H1 (cell line): ENCODE results near the gene PCDHB13. TPM values are rescaled to one million over a fixed set of nuclear protein-coding genes. Genes with fewer than 3 reads are reported as not detected.
A peak's percentile ranks its signal among the peaks of the same experiment; 100 is the strongest.

ENCODE experiments used
- CTCF ChIA-PET: fragments of 300-600 bp; sonication (Branson Sonifier 250); formaldehyde crosslinking; loops from one replicate; lab custom pipeline; 2021; ENCODE audit not compliant: partially characterized antibody; lab: Charles Lee
- POLR2A ChIA-PET: fragments of 300-600 bp; sonication (Branson Sonifier 250); formaldehyde crosslinking; loops from one replicate; lab custom pipeline; 2021; ENCODE audit warnings: inconsistent platforms; ENCODE audit not compliant: partially characterized antibody; lab: Charles Lee
- DNase-seq, 2 experiments: peaks; one replicate each; pipeline versions ENCODE4 v3.0.0 to v3.0.0-alpha.2; 2010 to 2022; ENCODE audit warnings: low spot score in 2 of 2, low read depth in 1 of 2, mixed read lengths in 1 of 2
- FAIRE-seq: peaks from 2 replicates; lab custom pipeline; 2011; peaks lifted over from hg19 to GRCh38; lab: Jason Lieb, UNC
- H2AFZ ChIP-seq: 2 replicates; pipeline ENCODE4 v1.8.1; 2012; ENCODE audit warnings: low read length, inconsistent platforms
- H2AK5ac ChIP-seq: 2 replicates; pipeline ENCODE4 v1.6.1; 2013; ENCODE audit warnings: low read depth, low read length
- H2BK120ac ChIP-seq: replicated peaks from 2 replicates; pipeline ENCODE3; 2013; ENCODE audit warnings: low read depth, low read length, inconsistent platforms
- H2BK12ac ChIP-seq: 2 replicates; pipeline ENCODE4 v1.6.1; 2013; ENCODE audit warnings: low read depth, low read length
- H2BK15ac ChIP-seq: 2 replicates; pipeline ENCODE4 v1.6.1; 2013; ENCODE audit warnings: low read length
- H2BK20ac ChIP-seq: 2 replicates; pipeline ENCODE4 v1.6.1; 2013; ENCODE audit warnings: low read length
- H2BK5ac ChIP-seq: 2 replicates; pipeline ENCODE4 v1.6.1; 2013; ENCODE audit warnings: low read depth, low read length
- H3K14ac ChIP-seq: 2 replicates; pipeline ENCODE4 v1.6.1; 2013; ENCODE audit warnings: inconsistent platforms; ENCODE audit not compliant: insufficient read length
- H3K18ac ChIP-seq: 2 replicates; pipeline ENCODE4 v1.6.1; 2013; ENCODE audit warnings: low read length; ENCODE audit errors: extremely low read depth
- H3K23ac ChIP-seq: 2 replicates; pipeline ENCODE4 v1.6.1; 2013; ENCODE audit warnings: inconsistent platforms; ENCODE audit not compliant: insufficient read length
- H3K23me2 ChIP-seq: 2 replicates; pipeline ENCODE4 v1.6.1; 2013; ENCODE audit warnings: low read depth, low read length
- H3K27ac ChIP-seq: 2 replicates; pipeline ENCODE4 v1.6.1; 2011; ENCODE audit warnings: low read depth, low read length, inconsistent platforms
- H3K27me3 ChIP-seq, 4 experiments: replicated peaks in 1 of 4; 1 replicate in 1 of 4; 2 replicates in 3 of 4; pipeline versions ENCODE4 v1.6.1 to v1.8.1; 2011 to 2013; ENCODE audit warnings: low read length in 3 of 4, mild to moderate bottlenecking in 3 of 4, inconsistent platforms in 2 of 4, mixed read lengths in 2 of 4, moderate library complexity in 1 of 4; ENCODE audit not compliant: control insufficient read depth in 3 of 4, insufficient read depth in 3 of 4; ENCODE audit errors: extremely low read depth in 1 of 4
- H3K36me3 ChIP-seq, 4 experiments: 2 replicates each; pipeline versions ENCODE4 v1.6.1 to v1.8.1; 2011 to 2013; ENCODE audit warnings: mild to moderate bottlenecking in 4 of 4, low read length in 3 of 4, moderate library complexity in 2 of 4, control low read depth in 1 of 4, inconsistent platforms in 1 of 4; ENCODE audit not compliant: insufficient read depth in 4 of 4, control insufficient read depth in 2 of 4
- H3K4ac ChIP-seq: replicated peaks from 2 replicates; pipeline ENCODE3; 2013; ENCODE audit warnings: low read length, low read depth, mixed read lengths, inconsistent platforms; ENCODE audit not compliant: insufficient read length
- H3K4me1 ChIP-seq, 4 experiments: replicated peaks in 1 of 4; 1 replicate in 1 of 4; 2 replicates in 3 of 4; pipeline versions ENCODE4 v1.6.1 to v1.8.1; 2011 to 2013; ENCODE audit warnings: low read length in 3 of 4, inconsistent platforms in 2 of 4, mixed read lengths in 1 of 4; ENCODE audit not compliant: insufficient read depth in 4 of 4, control insufficient read depth in 3 of 4
- H3K4me2 ChIP-seq, 2 experiments: 2 replicates each; pipeline versions ENCODE4 v1.6.1 to v1.8.1; 2011 to 2013; ENCODE audit warnings: low read depth in 2 of 2, low read length in 2 of 2, control low read depth in 1 of 2, inconsistent platforms in 1 of 2, mild to moderate bottlenecking in 1 of 2; ENCODE audit not compliant: insufficient read depth in 1 of 2
- H3K4me3 ChIP-seq, 4 experiments: fragments of 200-600, 300-600 bp in 1 of 4; sonication (generic), shearing (Covaris generic), sonication (Bioruptor Twin) in 1 of 4; 2 replicates each; pipeline versions ENCODE4 v1.5.1 to v1.8.1; 2011 to 2016; ENCODE audit warnings: low read length in 4 of 4, low read depth in 3 of 4, control low read depth in 2 of 4, inconsistent platforms in 2 of 4, mild to moderate bottlenecking in 2 of 4, mixed read lengths in 1 of 4, moderate library complexity in 1 of 4; ENCODE audit not compliant: insufficient read depth in 2 of 4; ENCODE audit errors: extremely low read depth in 1 of 4
- H3K56ac ChIP-seq: replicated peaks from 2 replicates; pipeline ENCODE3; 2013; ENCODE audit warnings: low read depth, mild to moderate bottlenecking, mixed read lengths, low read length, inconsistent platforms; ENCODE audit not compliant: insufficient read length
- H3K79me1 ChIP-seq: 2 replicates; pipeline ENCODE4 v1.6.1; 2013; ENCODE audit warnings: low read depth, low read length, control low read depth
- H3K79me2 ChIP-seq, 2 experiments: 2 replicates each; pipeline versions ENCODE4 v1.6.1 to v1.8.1; 2012 to 2013; ENCODE audit warnings: low read length in 2 of 2, mild to moderate bottlenecking in 2 of 2, inconsistent platforms in 1 of 2; ENCODE audit not compliant: insufficient read depth in 2 of 2, control insufficient read depth in 1 of 2
- H3K9ac ChIP-seq, 4 experiments: replicated peaks in 1 of 4; 1 replicate in 1 of 4; 2 replicates in 3 of 4; pipeline versions ENCODE4 v1.6.1 to v1.8.1; 2011 to 2013; ENCODE audit warnings: low read depth in 3 of 4, low read length in 3 of 4, control low read depth in 2 of 4, mild to moderate bottlenecking in 2 of 4, moderate library complexity in 2 of 4, inconsistent platforms in 1 of 4; ENCODE audit errors: extremely low read depth in 1 of 4
- H3K9me3 ChIP-seq, 2 experiments: 2 replicates each; pipeline versions ENCODE4 v1.6.1 to v1.8.1; 2012 to 2013; ENCODE audit warnings: mild to moderate bottlenecking in 2 of 2, moderate library complexity in 2 of 2, control low read depth in 1 of 2, inconsistent platforms in 1 of 2, low read depth in 1 of 2, low read length in 1 of 2, mixed read lengths in 1 of 2; ENCODE audit not compliant: insufficient read depth in 2 of 2
- H4K20me1 ChIP-seq, 2 experiments: replicated peaks in 1 of 2; 2 replicates each; pipeline versions ENCODE3 to v1.8.1; 2011 to 2013; ENCODE audit warnings: inconsistent platforms in 2 of 2, low read length in 2 of 2, mild to moderate bottlenecking in 1 of 2; ENCODE audit not compliant: insufficient read depth in 2 of 2, control insufficient read depth in 1 of 2
- H4K5ac ChIP-seq: 2 replicates; pipeline ENCODE4 v1.6.1; 2013; ENCODE audit warnings: low read length, low read depth, mixed read lengths, inconsistent platforms; ENCODE audit not compliant: insufficient read length
- H4K8ac ChIP-seq: 2 replicates; pipeline ENCODE4 v1.8.0; 2013; ENCODE audit warnings: mild to moderate bottlenecking, moderate library complexity, low read length, inconsistent platforms; ENCODE audit not compliant: insufficient read depth; ENCODE audit errors: extremely low read depth
- H4K91ac ChIP-seq: replicated peaks from 2 replicates; pipeline ENCODE3; 2013; ENCODE audit warnings: low read length, mixed read lengths, inconsistent platforms; ENCODE audit not compliant: insufficient read length
- CTCF ChIP-seq, 3 experiments: IDR thresholded peaks; 1 replicate in 2 of 3; 2 replicates in 1 of 3; pipeline versions ENCODE4 v1.5.1 to v1.6.1; 2011; ENCODE audit warnings: low read length in 3 of 3, mild to moderate bottlenecking in 3 of 3, inconsistent platforms in 2 of 3, low read depth in 1 of 3, moderate library complexity in 1 of 3; ENCODE audit not compliant: insufficient read depth in 1 of 3; ENCODE audit errors: control extremely low read depth in 1 of 3
- NANOG ChIP-seq: IDR thresholded peaks from 2 replicates; pipeline ENCODE4 v1.6.1; 2011; ENCODE audit warnings: low read length, low read depth, mild to moderate bottlenecking, inconsistent platforms; ENCODE audit not compliant: insufficient read depth, poor library complexity, severe bottlenecking
- RAD21 ChIP-seq, 2 experiments: IDR thresholded peaks in 1 of 2; conservative IDR thresholded peaks in 1 of 2; 2 replicates each; pipeline ENCODE4 v1.6.1; 2011; ENCODE audit warnings: low read depth in 2 of 2, low read length in 2 of 2, improper control_type of control experiment in 1 of 2, inconsistent platforms in 1 of 2, mild to moderate bottlenecking in 1 of 2, moderate library complexity in 1 of 2
- WGBS, 2 experiments: shearing (Covaris generic) in 1 of 2; methylation state at CpG; one replicate each; pipeline versions ENCODE4 v1.1.6 to v1.1.7; 2013 to 2015; ENCODE audit warnings: low lambda C conversion rate in 2 of 2, mixed read lengths in 2 of 2, inconsistent platforms in 1 of 2, low coverage in 1 of 2, missing lambda C conversion rate in 1 of 2; ENCODE audit not compliant: insufficient replicate concordance in 2 of 2, insufficient coverage in 1 of 2, insufficient read length in 1 of 2; ENCODE audit errors: extremely low coverage in 1 of 2, missing lambda C conversion rate in 1 of 2; 5-methylcytosine and 5-hydroxymethylcytosine counted together
- polyA plus RNA-seq, 7 experiments: library from polyadenylated mRNA; depleted of rRNA in 3 of 7; stranded (reverse) in 5 of 7; unstranded in 2 of 7; fragments of >200 nt in 5 of 7; fragments of 200-250 nt in 2 of 7; gene quantifications; 1 replicate in 5 of 7; 2 replicates in 1 of 7; 4 replicates in 1 of 7; pipeline versions ENCODE4 v1.2.1 to v1.2.3, GENCODE V29; 2011 to 2013; ENCODE audit warnings: missing spikeins in 2 of 7, mixed read lengths in 2 of 7
- total RNA-seq: library from RNA; stranded (reverse); fragmentation: NEBNext Ultra II Directional; extraction: Animal tissue kit (Norgen Biotek cat#: 25700); gene quantifications from 2 replicates; pipeline ENCODE4 v1.2.1, GENCODE V29; 2021

Gene PCDHB13
- total and polyA plus RNA-seq, 2 of the 8 experiments (the other 6 are each of a cell fraction or from before 2014, with no cell fraction given) = 1.1 to 1.4 TPM

DNA sequence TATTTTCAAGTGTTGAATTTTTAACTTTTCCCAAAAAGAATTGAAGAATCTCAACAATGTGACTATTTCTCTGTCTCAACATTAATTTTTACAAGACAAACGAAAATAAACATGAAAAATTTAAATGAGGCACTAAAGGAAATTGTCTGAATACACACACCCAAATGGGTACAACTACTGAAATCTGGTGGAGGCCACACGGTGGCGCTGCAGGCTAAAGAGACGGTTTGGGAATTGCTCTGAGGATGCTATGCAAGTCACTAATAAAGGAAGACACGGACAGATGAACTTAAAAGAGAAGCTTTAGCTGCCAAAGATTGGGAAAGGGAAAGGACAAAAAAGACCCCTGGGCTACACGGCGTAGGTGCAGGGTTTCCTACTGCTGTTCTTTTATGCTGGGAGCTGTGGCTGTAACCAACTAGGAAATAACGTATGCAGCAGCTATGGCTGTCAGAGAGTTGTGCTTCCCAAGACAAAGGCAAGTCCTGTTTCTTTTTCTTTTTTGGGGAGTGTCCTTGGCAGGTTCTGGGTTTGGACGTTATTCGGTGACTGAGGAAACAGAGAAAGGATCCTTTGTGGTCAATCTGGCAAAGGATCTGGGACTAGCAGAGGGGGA lies 21.5 kb upstream of the PCDHB13 start, which contains the start of gene PCDHB10:
TSS of gene PCDHB10 (plus strand) at position 244 of the 616 bp plus-strand sequence. CDS start at position 444, 200 bp downstream.
- H3K9ac ChIP-seq = no peak within 1 kb of the TSS
- CTCF ChIA-PET = interaction anchor here (0.6 to 3.9 kb wide), 73 partner anchors 7 to 406 kb away, joined by 3 to 44 read pairs (median 4); partner anchors contain the start of genes PCDHA1, PCDHA2, PCDHB11 and PCDHB12

More for the DNA sequence above, 21.5 kb upstream of the PCDHB13 start, which contains the start of gene PCDHB10:
- Histone ChIP-seq H2BK12ac (0 out of 2 replicates have a peak within 1 kb of the TSS, but pooled peaks have one; percentile 43), H3K4me2 (peak within 1 kb of the TSS; percentile 36 to 54), H3K79me1 (no peaks in the 10 kb centered on the region), H4K5ac (no peak within 1 kb of the TSS), H3K56ac (no peak within 1 kb of the TSS), H2BK120ac (no peak within 1 kb of the TSS), H3K4me1 (no peaks in the 10 kb centered on the region; a peak in 1 of 7 replicates), H4K20me1 (no peaks in the 10 kb centered on the region), H3K14ac (no peak within 1 kb of the TSS), H2BK5ac (no peak within 1 kb of the TSS), H3K9me3 (peaks cover 6 to 8% of the 10 kb centered on the region in 2 experiments; a peak in 2 of 4 replicates), H3K27me3 (no peaks in the 10 kb centered on the region), H4K8ac (no peak within 1 kb of the TSS), H2AFZ (peak within 1 kb of the TSS; percentile 99), H3K4ac (no peak within 1 kb of the TSS), H3K23ac (no peak within 1 kb of the TSS), H2BK15ac (no peak within 1 kb of the TSS), H4K91ac (no peak within 1 kb of the TSS), H3K36me3 (no peaks in the 10 kb centered on the region), H3K23me2 (no peaks in the 10 kb centered on the region; the same call in 1 of the 2 replicates), H2BK20ac (no peak within 1 kb of the TSS), H3K4me3 (peak within 1 kb of the TSS; percentile 14 to 46 (median 35); a peak in 6 of 8 replicates), H3K79me2 (no peaks in the 10 kb centered on the region), H2AK5ac (no peak within 1 kb of the TSS), H3K18ac (no peak within 1 kb of the TSS), H3K27ac (no peak within 1 kb of the TSS)
- FAIRE-seq = peak; percentile 94
- DNase-seq = peak in 1 of 2 experiments; percentile 92
- 24% methylated on average over 10 of the region's 10 CpGs; no CpG with 5 or more reads in 1 of the 2 experiments for WGBS, 2 experiments
- POLR2A ChIA-PET = interaction anchor here (1.2 to 1.8 kb wide), 3 partner anchors 10 to 98 kb away, joined by 3 to 6 read pairs (median 5); partner anchors contain the start of genes PCDHB16, PCDHB2 and PCDHB5
- TF ChIP-seq NANOG (no peak), CTCF (IDR thresholded peaks at IDR 0.05; ENCODE audit: control extremely low read depth in 1 of 3, insufficient read depth in 1 of 3, low read depth in 1 of 3, low read length in 3 of 3) (peak; percentile 72 to 83 (median 83)), RAD21 (IDR thresholded peaks at IDR 0.05 in 1 of 2, conservative IDR thresholded peaks at IDR 0.05 in 1 of 2; ENCODE audit: low read depth in 2 of 2, low read length in 2 of 2) (peak; percentile 82 to 84)
